Activated T-cell treated with anti-CD3 and anti-CD28 coated beads, Interleukin-2, amount 50 U/mL, for 1 hour (primary cell): Measurements from ENCODE around the gene ZFHX3.
"Not testable (repeated sequence)": the region's sequence is repeated elsewhere in the genome, so short reads cannot be mapped to it uniquely, and the experiment has no call there.

Source experiments
- DNase-seq: peaks from one replicate; pipeline ENCODE4 v3.0.0-alpha.2; 2020

Gene ZFHX3, protein sequence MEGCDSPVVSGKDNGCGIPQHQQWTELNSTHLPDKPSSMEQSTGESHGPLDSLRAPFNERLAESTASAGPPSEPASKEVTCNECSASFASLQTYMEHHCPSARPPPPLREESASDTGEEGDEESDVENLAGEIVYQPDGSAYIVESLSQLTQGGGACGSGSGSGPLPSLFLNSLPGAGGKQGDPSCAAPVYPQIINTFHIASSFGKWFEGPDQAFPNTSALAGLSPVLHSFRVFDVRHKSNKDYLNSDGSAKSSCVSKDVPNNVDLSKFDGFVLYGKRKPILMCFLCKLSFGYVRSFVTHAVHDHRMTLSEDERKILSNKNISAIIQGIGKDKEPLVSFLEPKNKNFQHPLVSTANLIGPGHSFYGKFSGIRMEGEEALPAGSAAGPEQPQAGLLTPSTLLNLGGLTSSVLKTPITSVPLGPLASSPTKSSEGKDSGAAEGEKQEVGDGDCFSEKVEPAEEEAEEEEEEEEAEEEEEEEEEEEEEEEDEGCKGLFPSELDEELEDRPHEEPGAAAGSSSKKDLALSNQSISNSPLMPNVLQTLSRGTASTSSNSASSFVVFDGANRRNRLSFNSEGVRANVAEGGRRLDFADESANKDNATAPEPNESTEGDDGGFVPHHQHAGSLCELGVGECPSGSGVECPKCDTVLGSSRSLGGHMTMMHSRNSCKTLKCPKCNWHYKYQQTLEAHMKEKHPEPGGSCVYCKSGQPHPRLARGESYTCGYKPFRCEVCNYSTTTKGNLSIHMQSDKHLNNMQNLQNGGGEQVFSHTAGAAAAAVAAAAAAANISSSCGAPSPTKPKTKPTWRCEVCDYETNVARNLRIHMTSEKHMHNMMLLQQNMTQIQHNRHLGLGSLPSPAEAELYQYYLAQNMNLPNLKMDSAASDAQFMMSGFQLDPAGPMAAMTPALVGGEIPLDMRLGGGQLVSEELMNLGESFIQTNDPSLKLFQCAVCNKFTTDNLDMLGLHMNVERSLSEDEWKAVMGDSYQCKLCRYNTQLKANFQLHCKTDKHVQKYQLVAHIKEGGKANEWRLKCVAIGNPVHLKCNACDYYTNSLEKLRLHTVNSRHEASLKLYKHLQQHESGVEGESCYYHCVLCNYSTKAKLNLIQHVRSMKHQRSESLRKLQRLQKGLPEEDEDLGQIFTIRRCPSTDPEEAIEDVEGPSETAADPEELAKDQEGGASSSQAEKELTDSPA (N-terminal part only)

DNA sequence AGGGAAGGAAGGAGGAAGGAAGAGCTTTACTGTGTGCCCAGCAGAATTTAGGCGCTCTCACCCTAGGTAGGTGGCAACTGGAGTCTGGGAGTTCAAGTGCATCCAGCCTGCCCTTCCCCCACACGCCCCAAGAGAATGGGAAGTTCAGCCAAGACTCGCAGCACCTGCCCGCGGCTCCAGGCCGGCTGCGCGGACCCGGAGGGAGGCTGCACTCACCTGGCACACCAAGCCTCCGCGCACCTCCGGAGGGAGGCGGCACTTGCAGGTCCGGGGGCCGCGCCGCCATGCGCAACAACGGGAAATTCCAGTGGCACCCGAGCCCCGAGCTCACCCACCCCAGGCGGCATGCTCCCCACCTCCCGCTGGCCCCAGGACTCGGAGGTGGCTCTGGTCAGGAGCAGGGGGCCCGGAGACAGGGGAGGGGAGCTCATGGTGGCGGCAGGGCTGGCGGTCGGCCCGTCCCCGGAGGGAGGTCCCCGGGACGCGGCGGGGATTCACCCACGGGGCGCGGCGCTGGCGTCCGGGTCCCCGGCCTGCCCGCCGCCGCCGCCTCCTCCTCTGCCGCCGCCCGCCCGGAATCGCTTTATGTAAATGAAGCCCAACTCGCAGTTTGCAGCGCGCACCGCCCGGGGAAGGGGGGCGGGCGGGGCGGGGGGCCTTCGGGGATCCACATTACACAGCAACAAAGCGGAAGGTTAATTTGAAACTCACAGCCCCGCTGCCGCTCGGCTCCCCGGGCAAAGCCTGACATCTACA lies at the start of gene ZFHX3:
Gene ZFHX3 (minus strand): TSS at position 593 of the 756 bp plus-strand sequence. CDS start 87,983 bp downstream, outside the sequence.
- no peak for DNase-seq

DNA sequence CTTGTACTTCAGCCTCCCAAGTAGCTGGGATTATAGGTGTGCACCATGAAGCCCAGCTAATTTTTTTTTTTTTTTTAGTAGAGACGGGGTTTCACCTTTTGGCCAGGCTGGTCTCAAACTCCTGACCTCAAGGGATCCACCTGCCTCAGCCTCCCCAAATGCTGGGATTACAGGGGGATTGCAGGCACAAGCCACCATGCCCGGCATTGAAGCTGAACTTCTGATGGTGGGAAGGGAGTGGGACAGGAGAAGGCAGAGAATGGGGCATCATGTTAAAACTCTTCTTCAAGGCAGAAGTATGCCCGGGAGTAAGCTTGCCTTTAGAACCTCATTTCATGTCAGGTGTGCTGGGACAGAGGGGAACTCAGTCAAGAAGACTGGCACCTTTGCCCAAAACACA lies 48.6 kb upstream of the ZFHX3 start:
- no peak for DNase-seq

DNA sequence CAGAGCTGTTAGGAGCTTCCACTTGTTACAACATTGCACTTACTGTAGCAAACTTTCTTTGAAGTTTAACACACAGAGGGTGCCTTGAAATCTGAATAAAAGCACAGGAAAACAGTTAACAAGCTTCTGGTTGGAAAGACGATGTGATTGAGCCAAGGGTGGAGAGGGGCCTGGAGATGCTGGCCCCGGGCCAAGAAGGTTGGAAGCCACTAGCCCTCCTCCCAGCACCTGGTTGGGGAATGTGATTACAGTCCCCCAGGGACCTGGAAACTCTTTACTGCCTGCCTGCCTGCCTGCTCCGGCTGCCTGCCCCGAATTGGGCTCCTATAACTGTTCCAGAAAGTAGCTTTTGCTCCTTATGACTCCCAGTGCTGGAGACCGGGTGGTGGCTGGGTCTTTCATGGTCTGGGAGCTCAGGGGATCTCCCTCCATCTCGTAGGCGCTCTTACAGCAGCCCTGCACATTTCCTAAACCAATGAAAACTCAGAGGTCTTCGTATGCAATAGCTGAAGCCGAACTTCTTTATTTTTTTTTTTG lies 48.0 kb upstream of the ZFHX3 start:
- no peak for DNase-seq

DNA sequence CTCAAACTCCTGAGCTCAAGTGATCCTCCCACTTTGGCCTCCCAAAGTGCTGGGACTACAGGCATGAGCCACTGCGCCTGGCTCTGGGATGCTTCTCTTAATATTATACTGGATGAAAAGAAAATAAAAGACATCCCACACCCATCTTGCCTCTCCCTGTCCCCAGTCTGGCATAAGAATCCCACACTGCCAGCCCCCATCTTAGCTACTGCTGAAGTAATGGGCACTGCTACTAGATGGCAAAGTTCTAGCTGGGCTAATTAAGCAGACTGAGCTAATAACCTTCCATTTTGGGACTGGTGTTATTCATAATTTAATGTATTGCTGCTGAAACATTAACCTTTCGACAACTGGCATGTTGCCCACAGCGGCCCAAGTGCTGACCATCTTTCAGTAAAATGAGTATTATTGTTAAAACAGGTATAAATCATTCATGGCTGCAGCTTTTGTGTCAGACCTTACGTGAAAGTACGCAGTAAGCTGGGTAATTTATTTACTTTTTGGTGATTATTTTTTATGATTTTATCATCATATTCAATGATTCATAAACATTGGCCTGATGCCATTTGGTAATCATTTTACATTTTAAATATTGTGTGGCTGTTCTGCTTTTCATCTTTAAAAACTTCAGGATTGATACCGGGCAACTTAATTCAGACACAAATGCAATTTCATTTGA lies 47.4 kb upstream of the ZFHX3 start:
- DNase-seq, result no peak

DNA sequence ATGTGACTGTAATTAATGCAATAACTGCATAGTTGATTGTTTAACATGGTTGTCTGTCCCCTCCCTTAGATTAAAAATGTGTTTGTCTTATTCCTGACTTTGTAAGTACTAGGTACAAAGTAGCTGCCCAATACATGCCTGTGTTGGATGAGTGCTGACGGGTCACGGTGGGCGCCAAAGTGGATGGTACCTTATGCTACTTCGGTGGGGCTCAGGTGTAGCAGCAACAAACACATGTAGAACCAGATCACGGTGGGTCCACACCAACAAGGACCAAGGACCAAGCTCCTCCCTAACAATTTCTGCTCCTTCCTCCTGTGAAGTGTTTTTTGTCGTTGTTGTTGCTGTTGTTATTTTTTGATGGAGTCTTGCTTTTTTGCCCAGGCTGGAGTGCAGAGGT lies 46.4 kb upstream of the ZFHX3 start:
- DNase-seq, result no peak

DNA sequence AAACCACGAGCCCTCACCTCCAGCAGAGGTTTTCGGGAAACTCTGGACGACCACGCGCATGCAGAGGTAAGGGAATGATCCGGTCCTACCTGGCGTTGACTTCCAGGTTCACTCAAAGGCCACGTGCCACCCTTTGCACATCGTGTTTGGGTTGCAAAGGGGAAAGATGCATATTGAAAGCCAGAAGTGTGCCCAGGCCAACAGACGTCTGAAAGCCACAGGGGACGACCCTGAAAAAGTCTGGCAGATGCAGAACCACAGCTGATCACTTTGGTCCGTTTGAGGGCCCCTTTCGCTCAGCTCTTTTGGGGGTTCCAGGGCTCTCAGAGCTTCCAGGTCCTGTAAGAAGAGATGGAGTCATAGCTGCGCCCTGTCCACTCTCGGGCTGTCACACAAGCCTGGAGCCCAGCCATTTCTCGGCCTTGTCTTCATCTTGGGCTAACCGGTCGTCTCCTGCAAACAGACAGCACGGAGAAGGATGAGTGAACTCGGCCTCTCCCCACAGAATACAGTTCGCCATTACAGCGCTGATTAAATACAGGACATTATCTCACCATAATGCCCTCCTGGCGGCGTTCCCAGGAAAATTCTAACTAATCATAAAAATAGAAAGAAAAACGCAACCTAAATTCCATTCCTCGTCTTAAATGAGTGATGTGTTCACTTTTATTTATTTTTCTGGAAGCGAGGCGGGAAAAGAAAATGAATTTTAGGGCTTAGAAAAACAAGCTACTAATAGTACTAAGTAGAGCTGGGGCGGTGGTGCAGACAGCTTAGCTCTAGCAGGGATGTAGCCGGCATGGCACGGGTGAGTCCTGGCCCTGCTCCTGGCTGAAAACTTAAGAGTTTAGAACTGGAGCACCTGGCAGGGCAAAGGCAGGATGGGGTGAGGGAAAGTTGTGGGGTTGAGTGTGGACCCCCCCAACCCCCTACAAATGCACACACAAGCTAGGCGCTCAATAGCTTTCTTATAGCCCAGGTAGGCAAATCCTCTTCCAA lies 45.5 kb upstream of the ZFHX3 start:
- DNase-seq, result no peak

DNA sequence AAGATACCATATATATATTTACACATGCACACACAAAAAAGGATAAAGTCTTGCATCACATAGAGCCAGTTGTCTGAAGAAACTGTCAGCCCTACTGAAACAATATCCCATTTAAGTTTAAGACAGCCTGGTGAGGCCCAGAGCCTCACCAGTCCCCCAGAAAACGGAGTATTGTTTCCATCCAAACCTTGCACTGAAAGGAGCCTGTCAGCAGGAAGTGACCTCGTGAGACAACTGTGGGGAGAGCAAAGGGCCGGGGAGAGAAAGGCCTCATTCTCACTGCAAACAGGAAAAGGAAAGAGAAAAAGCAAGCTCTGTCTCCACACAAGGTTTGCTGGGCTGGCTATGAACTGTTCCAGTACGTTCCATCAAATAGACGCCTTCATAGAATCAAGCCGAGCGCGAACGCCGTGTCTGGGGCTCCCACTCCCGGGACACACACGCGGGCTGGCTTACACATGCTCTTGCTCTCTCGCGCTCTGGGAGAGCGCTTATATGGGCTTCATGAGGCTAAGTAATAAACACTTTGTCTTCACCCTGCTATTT lies 44.4 kb upstream of the ZFHX3 start:
- no peak for DNase-seq

DNA sequence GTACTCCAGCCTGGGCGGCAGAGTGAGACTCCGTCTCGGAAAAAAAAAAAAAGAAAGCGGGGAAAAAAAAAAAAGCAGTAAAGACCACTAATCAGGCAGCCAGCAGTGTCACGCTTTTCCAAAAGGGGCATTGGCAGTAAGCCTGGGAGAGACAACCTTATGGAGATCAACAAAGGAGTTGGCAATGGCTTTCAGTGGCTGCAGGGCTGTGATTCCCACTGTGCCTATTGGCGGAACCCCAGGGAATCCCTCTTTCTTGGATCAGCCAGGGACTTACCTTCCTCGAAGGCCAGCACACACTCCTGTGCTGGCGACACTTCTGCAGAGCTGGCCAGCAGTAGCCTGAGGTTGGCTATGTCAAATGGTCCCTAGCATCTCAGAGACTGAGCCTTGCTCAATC lies 43.2 kb upstream of the ZFHX3 start:
- no peak for DNase-seq

DNA sequence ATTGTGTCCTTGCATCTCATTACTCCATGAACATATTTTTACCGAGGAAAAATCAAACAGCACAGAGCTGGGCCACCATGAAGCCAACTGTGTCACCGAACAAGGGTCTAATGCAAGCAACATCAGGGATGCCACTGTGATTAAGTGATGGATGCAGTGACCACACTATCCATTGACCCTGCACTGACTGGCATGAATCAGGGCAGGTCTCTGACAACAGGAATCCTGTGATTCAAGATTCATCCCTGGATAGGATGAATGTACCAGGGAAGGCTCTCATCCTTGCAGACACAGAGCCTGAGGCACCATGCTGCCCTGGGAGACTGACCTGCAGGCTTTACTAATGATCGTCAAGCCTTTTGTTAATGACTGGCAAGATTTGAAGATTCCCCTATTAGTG lies 41.5 kb upstream of the ZFHX3 start:
- DNase-seq, result no peak

DNA sequence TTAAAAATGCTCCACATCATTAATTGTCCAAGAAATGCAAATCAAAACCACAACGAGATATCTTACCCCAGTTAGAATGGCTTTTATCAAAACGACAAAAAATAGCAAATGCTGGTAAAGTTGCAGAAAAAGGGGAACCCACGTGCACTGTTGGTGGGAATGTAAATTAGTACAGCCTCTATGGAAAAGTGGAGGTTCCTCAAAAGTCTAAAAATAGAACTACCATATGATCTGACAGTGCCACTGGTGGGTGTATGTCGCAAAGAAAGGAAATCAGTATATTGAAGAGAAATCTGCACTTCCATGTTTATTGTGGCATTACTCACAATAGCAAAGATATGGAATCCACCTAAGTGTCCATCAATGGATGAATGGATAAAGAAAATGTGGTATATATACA lies 38.2 kb upstream of the ZFHX3 start:
- DNase-seq, result no peak

DNA sequence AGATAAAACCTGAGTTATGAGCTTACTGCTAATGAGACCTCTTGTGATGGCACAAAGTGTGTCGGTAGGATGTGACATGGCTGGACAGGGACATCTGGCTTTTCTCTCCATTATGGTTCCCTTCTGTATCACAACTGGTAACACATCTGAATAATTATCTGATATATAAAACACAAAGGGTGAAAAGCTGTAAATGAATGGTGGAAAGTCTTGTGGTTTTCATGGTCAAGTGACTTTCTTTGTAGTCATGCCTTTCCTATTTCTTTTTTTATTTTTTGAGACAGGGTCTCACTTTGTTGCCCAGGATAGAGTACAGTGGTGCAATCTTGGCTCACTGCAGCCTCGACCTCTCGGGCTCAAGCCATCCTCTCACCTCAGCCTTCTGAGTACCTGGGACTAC lies 35.3 kb upstream of the ZFHX3 start:
- DNase-seq, result no peak

DNA sequence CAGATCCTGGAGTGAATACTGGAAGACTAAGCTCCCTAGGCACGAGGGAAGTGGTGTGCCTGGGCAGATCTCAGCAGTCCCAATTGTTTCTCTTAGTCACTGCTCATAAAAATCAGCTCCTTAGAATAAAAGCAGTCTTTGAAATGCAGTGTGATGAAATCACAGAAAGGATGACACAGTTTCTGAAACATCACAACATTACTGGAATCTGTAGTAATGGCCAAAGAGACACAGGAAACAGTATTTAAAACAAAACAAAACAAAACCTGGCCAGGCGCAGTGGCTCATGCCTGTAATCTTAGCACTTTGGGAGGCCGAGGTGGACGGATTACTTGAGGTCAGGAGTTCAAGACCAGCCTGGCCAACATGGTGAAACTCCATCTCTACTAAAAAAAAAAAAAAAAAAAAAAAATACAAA lies 34.7 kb upstream of the ZFHX3 start:
- DNase-seq, result not testable (repeated sequence)

DNA sequence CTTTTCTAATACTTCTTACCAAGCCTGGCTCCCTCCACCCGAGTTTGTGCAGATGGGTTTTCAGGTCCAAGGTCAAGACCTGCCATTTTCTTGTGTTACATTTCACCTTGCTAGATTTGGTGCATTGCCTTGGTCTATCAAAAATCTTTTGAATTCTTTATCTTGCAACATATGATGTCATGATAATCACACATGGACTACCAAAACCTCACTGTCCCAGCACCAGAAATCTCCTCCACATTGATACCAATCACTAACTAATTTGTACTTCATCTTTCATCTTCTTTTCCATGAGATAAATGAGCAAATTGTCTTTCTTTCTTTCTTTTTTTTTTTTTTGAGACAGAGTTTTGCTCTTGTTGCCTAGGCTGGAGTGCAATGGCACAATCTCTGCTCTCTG lies 33.0 kb upstream of the ZFHX3 start:
- no peak for DNase-seq

DNA sequence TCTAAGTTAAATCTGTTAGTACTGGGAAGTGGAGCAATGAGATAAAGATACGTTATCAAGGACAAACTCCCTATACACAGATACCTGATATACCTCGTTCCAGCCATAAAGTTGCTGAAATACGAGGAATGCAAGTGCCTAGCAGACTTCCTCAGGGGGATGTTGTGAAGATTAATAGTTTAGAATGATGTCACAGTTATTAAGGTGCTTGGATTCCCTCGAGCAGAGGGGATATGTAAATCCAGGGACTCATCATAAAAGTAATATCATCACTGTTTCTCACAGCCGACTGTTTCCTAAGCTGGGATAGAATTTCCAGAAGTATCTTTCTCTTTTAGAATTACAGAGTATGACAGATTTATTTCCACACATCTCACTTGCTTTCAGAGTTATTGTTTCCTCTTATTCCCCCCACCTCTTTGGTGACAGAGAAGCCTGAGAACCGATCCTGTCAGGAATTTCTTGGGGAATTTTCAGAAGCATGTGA lies 28.4 kb upstream of the ZFHX3 start:
- DNase-seq, result no peak

DNA sequence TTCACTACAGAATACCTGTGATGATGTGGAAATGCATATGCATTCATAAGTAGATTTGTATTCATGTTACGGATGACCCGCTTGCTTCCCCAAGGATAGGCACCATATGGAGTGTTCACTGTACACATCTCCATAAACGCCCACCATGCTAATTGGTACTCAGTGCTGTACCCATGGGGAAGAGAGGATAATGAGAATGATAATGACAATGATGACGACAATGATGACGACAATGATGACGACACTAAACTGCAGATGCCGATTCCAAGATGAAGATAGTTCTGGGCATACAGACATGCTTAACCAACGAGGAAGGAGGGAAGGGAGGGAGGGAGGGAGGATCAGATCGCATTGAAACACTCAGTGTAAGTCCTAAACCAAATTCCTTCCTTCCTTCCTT lies 26.5 kb upstream of the ZFHX3 start:
- DNase-seq, result no peak

DNA sequence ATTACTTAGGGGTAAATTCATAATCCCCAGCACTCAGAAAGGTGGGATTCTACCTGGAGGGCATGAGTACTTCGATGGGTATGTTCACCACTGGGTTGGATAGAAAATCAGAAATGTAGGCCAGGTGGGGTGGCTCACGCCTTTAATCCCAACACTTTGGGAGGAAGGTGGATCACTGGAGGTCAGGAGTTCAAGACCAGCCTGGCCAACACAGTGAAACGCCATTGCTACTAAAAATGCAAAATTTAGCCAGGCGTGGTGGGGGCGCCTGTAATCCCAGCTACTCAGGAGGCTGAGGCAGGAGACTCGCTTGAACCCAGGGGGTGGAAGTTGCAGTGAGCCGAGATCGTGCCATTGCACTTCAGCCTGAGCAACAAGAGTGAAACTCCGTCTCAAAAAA lies 24.1 kb upstream of the ZFHX3 start:
- not testable (repeated sequence) for DNase-seq

DNA sequence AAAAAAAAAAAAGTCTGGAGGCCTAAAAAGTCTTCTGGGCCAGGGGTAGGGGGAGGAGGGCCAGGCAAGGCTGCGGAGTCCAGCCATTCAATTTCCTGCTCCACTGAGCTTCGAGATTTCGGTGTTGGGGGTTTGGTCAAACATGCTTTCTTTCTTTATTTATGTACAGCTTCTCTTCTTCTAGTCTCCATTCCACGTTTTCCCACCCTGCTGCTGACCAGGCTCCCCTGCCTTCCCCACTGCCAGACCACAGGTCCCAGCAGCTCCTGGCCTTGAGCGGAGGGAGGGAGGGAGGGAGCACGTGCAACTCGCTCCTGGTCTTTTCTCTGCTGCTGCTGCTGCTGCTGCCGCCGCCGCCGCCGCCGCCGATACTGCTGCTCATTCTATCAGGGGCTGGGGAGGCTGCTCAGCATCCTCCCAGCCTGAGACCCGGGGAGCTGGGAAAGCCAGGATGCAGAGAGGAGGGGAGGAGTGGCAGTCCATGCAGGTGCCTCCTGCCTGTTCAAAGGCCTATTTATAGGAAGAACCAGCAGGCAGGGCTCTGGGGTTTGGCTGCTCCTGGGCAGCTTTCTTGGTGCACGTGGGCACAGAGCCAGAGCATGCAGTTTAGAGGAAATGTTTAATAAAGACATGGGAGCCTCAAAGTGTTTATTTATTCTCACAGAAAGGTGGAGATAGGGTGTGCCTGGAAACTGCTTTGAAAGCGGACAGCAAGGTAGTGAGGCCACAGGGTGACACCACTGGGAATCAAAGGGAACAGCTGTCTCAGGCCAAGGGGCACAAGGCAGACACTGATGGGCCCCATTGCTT lies 23.4 kb upstream of the ZFHX3 start:
- no peak for DNase-seq

DNA sequence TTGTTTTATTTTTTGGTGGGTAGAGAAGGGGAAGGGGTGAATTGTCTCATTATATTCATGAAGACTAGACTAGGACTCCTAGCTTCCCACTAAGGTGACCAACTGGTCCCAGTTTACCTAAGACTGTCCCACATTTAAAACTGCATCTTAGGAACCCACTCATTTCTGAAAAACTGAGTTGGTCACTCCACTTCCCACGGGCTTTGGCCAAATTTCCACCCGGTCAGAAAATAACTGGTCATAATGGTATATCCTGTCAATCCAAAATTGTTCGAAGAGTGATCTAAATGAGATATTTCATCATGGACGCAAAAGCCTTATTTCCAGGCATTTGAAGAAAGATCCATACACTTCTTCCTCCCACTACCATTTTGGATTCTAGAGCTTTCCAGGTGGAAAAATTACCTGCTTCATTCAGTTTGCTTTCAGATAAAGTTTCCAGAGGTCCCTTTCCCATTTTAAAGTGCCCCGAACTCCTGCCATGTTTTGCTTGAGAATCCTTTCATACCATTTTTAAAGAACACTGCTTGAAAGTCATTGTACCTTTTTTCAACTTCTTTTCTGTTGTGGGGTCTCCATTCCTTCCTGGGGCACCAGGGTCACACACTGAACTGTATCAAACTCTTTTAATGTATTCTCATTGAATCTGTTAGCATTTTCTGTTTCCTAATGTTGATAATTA lies 21.8 kb upstream of the ZFHX3 start:
- no peak for DNase-seq
